ENCODE results near the gene GALM. TPM values are rescaled to one million over a fixed set of nuclear protein-coding genes. Genes with fewer than 3 reads are reported as not detected.

GALM gene
- polyA plus RNA-seq, 1 donor from 2014 or later = not detected

DNA sequence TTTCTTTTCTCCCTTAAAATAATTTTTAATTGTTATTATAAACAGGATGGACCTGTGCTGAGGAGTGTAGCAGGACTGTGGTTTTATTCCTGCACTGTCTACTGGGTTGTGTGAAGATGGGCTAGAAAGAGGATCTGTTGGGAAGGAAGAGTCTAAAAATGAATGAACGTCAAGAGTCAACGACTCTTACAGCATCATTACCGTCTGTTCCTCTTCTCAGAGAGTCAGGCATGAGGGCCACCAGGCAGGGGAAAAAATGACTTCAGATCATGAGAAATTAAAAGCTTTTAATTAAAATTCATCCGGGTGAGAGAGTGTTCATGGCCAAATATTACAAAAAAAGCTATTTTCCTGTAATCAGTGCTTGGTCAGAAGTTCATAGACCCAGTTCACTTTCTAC, 52.7 kb downstream of the GALM start:
- H3K9ac ChIP-seq (ENCODE audit: low read length) = no peak overlapping the region
- TF ChIP-seq RAD21 (conservative IDR thresholded peaks at IDR 0.05) (no peak), EZH2 (IDR thresholded peaks at IDR 0.05; ENCODE audit: borderline replicate concordance, insufficient read depth, low read length, poor library complexity, severe bottlenecking) (no peak), POLR2AphosphoS5 (IDR thresholded peaks at IDR 0.05) (no peak), MXI1 (conservative IDR thresholded peaks at IDR 0.05; ENCODE audit: poor library complexity, severe bottlenecking) (no peak), CTCF (IDR thresholded peaks at IDR 0.05; ENCODE audit: poor library complexity, severe bottlenecking) (no peak)
- no peaks in the 10 kb centered on the region for H3K9me2 ChIP-seq (ENCODE audit: insufficient read depth, low read length)
- no peaks in the 10 kb centered on the region for H3K79me2 ChIP-seq (replicated peaks; ENCODE audit: insufficient read depth, low read length)
- H3K27ac ChIP-seq (ENCODE audit: low read length) = no peak overlapping the region
- no peak overlapping the region for H2AFZ ChIP-seq (ENCODE audit: low read depth, low read length)
- H3F3A ChIP-seq (ENCODE audit: insufficient read depth, low read length, poor library complexity, severe bottlenecking) = no peaks in the 10 kb centered on the region
- no peaks in the 10 kb centered on the region for H4K20me1 ChIP-seq (ENCODE audit: insufficient read depth)
- H3K9me3 ChIP-seq (ENCODE audit: low read length) = no peaks in the 10 kb centered on the region
- no peak overlapping the region for H3K4me2 ChIP-seq (ENCODE audit: low read length)
- H3K27me3 ChIP-seq (ENCODE audit: insufficient read depth, low read depth, low read length) = no peaks in the 10 kb centered on the region
- no peak overlapping the region for H3K4me3 ChIP-seq (ENCODE audit: low read length)
- H3K36me3 ChIP-seq (ENCODE audit: insufficient read depth, low read length) = no peaks in the 10 kb centered on the region

DNA sequence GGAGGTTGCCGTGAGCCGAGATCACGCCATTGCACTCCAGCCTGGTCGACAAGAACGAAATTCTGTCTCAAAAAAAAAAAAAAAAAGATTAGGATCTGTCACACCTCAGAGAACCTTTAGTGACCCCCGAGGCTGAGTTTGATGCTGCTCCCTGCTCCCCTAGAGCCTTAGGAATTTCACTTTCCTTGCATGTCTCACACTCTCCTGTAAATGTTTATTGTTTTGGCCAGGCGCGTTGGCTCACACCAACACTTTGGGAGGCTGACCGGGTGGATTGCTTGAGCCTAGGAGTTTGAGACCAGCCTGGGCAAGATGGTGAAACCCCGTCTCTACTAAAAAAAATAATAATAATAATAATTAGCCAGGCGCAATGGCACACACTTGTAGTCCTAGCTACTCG, 53.8 kb downstream of the GALM start:
- no peak overlapping the region for H3K4me3 ChIP-seq (ENCODE audit: low read length)
- H3K27me3 ChIP-seq (ENCODE audit: insufficient read depth, low read depth, low read length) = no peaks in the 10 kb centered on the region
- no peaks in the 10 kb centered on the region for H3K9me3 ChIP-seq (ENCODE audit: low read length)
- H3K36me3 ChIP-seq (ENCODE audit: insufficient read depth, low read length) = no peaks in the 10 kb centered on the region
- H3K27ac ChIP-seq (ENCODE audit: low read length) = no peak overlapping the region
- no peak overlapping the region for H3K4me2 ChIP-seq (ENCODE audit: low read length)
- no peak for TF ChIP-seq RAD21 (conservative IDR thresholded peaks at IDR 0.05)
- TF ChIP-seq TAF1 (IDR thresholded peaks at IDR 0.05; ENCODE audit: low read depth) = no peak
- TF ChIP-seq REST (IDR thresholded peaks at IDR 0.05; ENCODE audit: borderline replicate concordance) = no peak
- TF ChIP-seq EZH2 (IDR thresholded peaks at IDR 0.05; ENCODE audit: borderline replicate concordance, insufficient read depth, low read length, poor library complexity, severe bottlenecking) = no peak
- no peak for TF ChIP-seq CTCF (IDR thresholded peaks at IDR 0.05; ENCODE audit: poor library complexity, severe bottlenecking)
- no peak for TF ChIP-seq EP300 (conservative IDR thresholded peaks at IDR 0.05; ENCODE audit: poor library complexity, severe bottlenecking)
- no peak for TF ChIP-seq SMC3 (conservative IDR thresholded peaks at IDR 0.05; ENCODE audit: poor library complexity)
- TF ChIP-seq POLR2AphosphoS5 (IDR thresholded peaks at IDR 0.05) = no peak
- TF ChIP-seq MXI1 (conservative IDR thresholded peaks at IDR 0.05; ENCODE audit: poor library complexity, severe bottlenecking) = no peak
- H3K9me2 ChIP-seq (ENCODE audit: insufficient read depth, low read length) = no peaks in the 10 kb centered on the region
- no peak overlapping the region for H3K9ac ChIP-seq (ENCODE audit: low read length)
- no peaks in the 10 kb centered on the region for H3F3A ChIP-seq (ENCODE audit: insufficient read depth, low read length, poor library complexity, severe bottlenecking)
- H2AFZ ChIP-seq (ENCODE audit: low read depth, low read length) = no peak overlapping the region
- H3K79me2 ChIP-seq (replicated peaks; ENCODE audit: insufficient read depth, low read length) = no peaks in the 10 kb centered on the region
- no peaks in the 10 kb centered on the region for H4K20me1 ChIP-seq (ENCODE audit: insufficient read depth)
